GM18867 (cell line): ENCODE measurements around the gene FAXC.

Experiments
- ATAC-seq: cut with Tn5 transposase; IDR thresholded peaks from one replicate; pipeline ENCODE4 v1.9.1; 2021; ENCODE audit warnings: mild to moderate bottlenecking, moderate library complexity; ENCODE audit not compliant: unreplicated experiment

Gene FAXC

DNA sequence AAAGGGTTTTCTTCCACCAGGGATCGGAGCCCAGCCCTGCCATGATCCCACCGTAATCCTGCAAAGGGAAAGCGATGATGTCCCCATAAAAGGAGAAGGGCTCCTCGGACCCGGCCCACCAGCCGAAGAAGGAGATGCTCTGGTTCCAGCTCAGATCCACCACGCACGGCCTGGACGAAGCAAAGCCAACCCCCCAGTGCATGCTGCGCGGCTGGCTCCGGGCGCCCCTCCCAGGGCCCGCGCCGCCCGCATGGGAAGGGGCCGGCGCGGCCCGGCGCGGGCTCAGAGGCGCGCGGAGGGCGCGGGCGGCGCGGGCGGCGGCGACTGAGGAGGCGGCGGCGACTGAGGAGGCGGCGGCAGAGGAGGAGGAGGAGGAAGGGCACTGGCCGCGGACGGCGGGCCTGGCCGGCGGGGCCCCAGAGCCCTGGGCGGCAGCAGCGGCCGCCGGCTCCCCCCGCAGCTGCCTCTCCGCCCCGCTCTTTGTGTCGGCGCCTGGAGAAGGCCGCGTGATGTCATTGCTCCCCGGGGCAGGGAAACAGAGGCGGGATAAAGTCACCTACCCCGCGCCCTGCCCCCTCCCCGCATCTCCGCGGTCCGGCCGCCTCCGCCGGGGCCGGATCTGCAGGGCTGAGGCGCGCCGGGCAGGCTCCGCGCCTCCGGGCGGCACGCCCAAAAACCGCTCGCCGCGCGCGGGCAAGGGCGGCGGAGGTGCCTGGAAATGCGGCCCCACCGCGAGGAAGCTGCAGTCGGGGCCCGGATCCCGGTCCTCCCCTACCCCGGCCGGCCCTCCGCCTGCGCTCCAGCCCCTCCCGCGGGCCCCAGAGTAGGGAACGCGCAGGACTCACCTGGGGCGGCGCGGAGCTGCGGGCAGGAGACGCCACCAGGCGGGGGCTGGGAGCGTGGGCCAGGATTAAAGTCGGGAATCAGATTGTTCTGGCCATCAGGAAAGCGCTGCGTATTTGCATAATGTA is at the start of gene FAXC:
Gene FAXC (minus strand): TSS at position 504 of the 971 bp plus-strand sequence. CDS start 302 bp downstream, at position 202.
- peak; percentile 61 for ATAC-seq

DNA sequence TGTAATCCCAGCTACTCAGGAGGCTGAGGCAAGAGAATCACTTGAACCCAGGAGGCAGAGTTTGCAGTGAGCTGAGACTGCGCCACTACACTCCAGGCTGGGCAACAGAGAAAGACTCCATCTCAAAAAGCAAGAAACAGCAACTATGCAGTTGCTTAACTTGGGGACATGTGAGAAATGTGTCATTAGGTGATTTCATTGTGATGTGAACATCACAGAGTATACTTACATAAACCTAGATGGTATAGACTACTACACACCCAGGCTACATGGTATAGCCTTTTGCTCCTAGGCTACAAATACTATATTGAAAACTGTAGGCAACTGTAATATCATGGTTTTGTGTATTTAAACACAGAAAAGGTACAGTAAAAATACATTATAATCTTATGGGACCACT is 47.8 kb upstream of the FAXC start:
- no peak for ATAC-seq

DNA sequence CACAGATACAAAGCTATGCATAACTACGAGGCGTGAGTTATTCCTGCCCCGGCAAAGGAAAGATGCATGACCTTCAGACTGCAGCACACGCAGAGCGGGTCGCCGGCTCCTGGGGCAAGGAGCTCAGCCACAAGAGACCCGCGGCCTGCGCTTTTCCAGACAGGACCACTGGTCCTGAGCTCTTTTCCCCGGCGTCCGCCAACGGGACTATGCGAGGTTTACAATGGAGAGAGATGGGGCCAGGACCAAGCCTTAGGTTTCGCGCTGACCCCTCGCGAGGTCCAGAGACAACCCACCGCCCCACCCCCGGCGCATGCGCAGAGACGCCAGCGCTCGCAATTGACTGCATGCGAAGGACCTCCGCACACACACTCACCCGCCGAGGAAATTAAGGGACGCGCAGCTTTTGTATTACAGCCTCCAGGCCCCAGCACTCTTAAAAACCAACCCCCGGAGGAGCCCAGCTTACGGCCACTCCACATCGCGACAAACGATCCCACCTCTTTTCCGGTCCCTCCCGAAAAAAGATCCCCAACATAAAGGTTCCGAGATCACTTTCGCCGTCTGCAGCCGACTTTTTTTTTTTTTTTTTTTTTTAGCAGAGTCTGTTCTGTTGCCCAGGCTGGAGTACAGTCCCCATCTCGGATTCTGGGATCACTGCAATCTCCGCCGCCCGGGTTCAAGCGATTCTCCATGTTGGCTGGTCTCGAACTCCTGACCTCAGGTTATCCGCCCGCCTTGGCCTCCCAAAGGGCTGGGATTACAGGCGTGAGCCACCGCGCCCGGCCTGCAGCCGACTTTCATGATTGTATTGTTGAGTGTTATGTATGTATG is 44.4 kb upstream of the FAXC start, which contains the start of gene COQ3:
Gene COQ3 (minus strand): TSS at position 498 of the 834 bp plus-strand sequence. CDS start 16 bp downstream, at position 482.
- peak; percentile 81 for ATAC-seq

DNA sequence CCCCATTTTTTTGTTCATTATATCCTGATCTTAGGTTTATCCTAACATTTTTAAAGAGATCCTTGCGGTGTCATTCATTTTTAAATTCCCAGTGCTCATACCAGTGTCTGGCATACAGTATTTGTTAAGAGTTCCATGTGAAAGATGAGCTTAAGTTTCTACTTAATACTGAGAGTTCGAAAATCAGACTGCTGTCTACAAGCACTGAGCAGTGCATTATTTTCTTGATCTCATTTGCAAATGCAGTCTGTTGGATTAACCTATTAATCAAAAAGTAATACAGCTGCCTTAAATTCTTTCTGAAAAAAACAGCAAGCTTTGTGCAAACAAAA is 43.9 kb upstream of the FAXC start:
- ATAC-seq = peak; percentile 24

DNA sequence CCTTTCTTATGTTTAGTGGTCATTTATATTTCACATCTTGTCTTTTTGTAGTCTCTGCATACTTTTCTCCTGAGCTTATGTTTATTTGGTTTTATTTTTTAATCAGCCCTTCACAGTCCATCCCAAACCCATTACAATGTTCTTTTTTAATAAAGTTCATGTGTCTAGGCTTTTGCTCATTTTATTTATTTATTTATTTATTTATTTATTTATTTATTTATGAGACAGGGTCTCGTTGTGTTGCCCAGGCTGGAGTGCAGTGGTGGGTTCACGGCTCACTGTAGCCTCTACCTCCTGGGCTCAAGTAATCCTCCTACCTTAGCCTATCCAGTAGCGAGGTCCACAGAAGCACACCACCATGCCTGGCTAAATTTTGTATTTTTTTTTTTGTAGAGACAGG is 41.4 kb upstream of the FAXC start:
- no peak for ATAC-seq

DNA sequence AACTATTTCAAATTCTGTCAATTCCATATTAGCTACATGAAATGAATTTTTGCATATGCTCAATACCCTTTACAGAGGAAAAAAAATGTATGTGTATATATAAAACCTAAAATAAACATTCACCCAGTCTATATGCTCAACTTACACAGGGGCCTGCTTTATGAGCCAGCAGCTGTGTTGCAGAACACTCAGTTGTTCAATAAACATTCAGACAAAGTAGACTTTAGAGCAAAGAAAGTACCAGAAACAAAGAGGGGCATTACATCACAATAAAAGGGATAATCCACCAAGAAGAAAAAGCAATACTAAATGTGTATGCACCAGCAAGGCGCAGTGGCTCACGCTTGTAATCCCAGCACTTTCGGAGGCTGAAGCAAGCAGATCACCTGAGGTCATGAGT is 35.0 kb upstream of the FAXC start:
- no peak for ATAC-seq

DNA sequence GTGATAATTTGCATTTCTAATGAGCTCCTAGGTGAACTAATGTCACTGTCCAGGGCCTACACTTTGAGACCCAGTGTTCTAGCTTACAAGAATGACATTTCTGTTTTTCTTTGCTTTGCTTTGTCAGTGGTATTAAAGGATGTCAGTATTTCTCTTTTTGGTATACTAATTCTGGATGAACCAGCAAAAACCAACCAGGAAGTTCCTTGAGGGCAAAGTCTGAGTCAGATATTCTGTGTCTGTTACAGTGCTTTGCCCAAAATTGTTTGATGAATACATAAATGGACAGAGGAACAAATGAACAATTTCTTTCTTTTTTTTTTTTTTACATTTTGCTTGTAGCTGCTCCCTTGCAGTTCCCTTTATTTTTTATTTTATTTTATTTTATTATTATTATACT is 29.2 kb upstream of the FAXC start:
- ATAC-seq = no peak

DNA sequence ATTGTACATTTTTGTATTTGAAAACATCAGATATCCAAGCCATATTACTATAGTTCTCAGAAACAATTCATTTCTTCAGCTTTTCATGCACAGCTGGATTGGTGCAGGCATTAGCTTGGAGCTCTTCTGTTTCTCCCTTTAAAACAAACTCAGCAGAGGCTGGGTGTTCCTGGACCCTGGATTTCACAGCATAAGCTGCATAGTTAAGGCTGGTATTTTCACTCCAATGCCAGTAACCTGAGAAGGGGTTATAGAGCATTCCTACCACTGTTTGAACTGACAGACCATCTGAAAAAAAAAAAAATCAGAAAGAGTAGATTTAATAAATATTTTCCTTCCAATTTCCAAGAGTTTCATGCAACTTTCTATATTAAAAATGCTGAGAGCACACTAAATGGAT is 20.1 kb upstream of the FAXC start:
- no peak for ATAC-seq

DNA sequence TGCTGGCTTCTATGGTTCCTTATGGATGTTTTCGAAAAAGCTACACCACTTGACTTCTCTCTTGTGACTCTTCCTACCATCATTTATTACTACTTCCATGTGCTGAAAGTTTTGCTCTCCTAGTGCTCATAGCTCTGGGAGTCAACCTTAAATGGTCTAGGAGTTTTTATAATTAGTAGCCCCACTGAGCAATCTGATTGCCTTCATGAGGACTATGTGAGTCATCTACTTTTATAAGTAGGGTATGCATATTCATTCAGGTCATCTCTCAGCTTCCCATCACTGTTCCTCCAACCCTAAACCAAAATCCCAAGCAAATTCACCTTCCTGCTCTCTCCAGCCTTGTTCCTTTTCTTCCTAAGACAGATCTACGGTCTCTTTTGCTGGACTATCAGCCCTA is 17.4 kb upstream of the FAXC start:
- ATAC-seq = no peak

DNA sequence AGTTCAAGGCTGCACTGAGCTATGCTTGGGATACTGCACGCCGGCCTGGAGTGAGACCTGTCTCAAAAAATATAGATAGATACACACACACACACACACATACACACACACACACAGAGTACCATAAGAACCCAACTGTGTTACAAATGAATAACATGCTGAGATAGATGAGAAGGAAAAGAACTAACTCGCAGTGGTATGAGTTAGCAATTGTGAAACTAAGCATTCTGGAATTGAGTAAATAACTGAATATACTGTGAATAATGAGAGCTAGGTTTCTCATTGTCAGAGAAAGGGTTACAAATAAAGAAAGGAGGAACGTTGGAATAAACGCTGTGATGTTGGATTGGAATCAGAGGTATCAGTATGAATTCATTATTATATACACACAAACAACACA is 14.6 kb upstream of the FAXC start:
- ATAC-seq = peak; percentile 90

DNA sequence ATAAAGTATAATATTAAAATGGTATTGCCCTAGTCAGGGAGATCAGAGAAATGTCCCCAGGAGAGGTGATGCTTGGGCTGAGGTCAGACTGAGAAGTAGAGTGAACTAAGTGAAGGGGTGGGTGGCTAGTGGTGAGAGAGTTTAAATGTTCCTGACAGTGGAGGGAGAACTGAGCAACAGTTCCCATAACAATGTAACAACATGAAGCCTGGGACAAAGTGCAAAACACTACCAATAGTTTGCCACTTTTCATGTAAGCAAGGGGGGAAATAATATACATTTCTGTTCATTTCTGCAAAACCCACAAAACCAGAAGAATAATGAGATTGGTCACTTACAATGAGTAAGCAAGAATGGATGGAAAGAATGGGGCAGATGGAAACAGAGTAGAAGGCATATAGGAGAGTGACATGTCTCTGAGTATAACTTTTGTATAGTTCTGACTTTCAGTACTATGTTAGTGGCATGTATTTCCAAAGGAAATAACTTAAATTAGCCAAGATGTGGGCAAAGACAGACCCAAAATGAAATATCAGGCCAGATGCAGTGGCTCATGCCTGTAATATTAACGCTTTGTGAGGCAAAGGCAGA is 13.3 kb upstream of the FAXC start:
- peak; percentile 38 for ATAC-seq

DNA sequence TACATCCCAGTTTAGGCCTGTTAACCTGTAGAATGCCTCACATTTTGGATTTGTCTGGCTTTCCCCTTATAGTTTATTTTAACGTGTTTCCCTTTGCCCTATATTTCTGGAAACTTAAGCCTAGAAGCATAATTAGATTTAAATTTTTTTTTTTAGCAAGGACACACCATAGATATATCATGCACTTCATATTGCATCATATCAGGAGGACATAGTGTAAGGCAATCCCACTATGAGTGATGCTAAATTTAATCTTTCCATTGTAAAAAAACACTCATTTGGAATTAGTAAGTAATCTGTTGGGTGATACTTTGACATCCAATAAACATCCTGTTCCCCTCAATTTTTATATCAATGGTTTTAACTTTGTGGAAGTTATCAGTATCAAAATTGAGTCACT is 10.3 kb upstream of the FAXC start:
- no peak for ATAC-seq

DNA sequence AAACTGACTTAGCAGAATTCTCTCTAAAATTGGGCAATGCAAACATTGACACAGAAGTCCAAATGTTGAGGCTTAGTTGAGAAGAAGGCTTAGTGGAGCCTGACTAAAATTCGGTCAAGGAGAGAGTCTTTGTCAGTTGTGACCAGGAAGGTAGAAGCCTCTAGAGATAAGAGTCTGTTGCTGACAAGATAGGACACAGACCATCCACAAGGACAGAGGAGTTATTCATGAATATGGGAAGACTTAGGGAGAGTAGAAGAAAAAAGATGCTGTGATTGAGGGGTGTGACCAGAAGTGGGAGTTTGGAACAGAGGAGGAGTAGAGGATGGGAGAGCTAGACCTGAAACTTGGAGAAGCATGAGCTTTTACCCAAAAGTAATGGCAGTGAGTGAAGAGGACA is 7.2 kb upstream of the FAXC start:
- no peak for ATAC-seq

DNA sequence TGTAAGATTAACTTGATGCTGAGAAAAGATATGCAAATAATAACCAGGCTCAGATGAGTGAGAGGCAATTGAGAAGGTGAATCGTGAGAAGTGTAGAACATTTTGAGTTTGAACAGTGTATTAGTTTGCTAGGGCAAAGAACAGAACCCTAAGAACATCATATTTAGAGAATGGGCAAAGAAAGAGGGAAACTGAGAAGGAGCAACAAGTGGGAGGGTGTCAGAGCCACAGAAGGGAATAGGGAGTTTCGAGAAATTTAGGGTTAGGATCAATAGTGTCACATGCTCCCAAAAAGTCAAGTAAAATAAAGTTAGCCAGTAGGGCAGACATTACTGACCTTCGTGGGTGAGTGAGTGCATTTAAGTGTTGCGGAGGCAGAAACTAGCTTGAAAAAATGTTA is 5.5 kb upstream of the FAXC start:
- no peak for ATAC-seq

DNA sequence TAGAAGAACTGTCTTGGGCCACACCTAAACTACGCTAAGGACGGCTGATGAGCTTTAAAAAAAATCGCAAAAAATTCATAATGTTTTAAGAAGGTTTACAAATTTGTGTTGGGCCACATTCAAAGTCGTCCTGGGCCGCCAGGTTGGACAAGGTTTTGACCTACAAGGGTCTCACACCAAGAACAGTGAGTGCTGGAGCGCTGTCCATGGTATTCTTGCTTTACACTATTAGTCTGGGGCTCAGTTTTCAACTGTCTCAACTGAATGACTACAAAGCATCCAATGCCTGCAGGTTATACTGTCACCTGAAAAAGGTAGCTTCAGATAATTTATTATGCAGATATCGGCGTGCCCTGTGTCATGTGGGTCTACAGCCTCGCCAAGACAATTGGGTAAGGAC is 3.7 kb upstream of the FAXC start:
- no peak for ATAC-seq

DNA sequence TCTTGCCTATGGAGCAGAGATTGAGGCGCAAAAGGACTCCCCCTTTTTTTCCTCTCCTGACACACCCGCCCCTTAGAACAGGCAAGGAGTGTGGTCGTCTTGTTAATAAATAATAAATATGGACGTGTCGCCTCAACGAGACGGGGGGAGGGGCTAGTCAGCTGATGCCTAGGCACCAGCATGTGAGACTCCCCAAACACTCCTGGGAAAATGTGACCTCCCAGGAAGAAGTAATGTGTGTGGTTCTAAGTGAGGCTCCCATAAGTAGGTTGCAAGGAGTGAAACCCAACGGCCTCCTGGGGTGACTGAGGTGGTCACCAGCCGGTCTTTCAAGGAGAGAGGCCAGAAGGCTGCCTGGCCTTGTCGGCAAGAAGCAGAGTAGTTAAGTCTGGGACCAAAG is 1.1 kb upstream of the FAXC start:
- no peak for ATAC-seq

DNA sequence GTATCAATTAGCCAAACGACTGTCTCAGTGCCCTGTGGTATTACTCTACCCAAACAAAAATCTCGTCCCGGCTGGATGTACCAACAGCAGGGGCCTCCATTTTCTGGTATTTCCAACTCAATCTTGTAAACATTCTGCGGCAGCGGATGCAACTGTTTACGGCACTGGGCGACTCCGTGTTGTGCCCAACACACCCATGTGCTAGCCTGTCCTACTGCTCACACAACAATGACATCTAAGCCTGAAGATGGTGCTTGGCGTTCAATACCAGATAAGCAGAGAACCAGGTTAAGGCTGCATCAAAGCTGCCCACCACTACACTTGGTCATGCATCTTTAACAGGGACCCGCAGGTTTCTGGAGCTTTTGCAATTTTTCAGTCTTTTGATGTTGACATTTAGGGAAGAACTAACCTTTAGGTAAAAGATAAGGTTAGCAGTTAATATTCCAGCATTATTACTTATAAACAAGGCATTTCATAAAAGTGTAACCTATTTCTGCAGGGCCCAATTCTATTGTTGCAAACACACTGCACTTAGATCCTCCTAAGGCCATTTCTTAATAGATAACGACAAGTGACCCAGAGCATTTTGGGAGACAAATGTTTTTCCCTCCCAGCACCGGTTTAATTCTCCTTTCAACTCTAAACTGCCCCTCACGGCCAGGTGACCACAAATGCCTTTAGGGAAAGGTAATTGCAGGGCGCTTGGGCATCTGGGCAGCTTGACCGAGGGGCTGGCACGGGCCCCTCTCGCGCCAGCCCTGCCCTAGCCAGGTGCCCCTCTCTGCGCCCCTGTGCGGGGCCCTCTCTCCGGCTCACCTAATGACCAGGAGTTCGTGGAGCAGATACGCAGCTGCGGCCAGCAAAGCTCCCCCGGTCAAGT is 945 bp downstream of the FAXC start:
- ATAC-seq = no peak

DNA sequence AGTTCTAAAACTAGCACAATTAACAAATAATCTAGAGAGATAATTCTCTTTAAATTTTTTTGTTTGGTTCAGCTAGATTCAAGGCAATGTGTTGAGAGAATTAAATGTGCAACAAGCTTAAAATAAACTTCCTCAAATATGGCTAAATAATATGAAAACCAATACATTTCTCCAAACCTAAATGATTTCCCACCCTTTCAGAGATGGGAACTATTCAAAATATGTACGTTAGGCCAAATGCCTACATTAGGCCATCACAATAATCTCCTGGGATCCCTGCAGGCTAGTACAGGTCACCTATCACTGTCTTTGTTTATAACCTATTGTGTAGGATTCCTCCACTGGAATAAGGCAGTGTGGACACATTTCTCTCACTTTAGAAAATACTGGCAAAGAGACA is 1.7 kb downstream of the FAXC start:
- no peak for ATAC-seq

DNA sequence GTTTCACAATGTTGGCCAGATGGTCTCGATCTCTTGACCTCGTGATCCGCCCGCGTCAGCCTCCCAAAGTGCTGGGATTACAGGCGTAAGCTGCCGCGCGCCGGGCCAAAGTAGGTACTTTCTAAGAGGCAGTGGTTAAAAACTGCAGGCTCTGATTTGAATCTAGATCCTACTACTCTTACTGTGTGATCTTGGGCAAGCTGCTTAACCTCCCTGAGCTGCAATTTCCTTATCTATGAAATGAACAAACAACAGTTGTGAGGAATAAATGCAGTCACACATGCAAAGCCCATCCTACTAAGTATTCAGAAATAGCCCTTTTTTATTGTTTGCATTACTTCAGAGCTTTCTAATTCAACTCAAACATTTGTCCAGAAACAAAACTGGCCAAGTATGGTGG is 2.9 kb downstream of the FAXC start:
- no peak for ATAC-seq

DNA sequence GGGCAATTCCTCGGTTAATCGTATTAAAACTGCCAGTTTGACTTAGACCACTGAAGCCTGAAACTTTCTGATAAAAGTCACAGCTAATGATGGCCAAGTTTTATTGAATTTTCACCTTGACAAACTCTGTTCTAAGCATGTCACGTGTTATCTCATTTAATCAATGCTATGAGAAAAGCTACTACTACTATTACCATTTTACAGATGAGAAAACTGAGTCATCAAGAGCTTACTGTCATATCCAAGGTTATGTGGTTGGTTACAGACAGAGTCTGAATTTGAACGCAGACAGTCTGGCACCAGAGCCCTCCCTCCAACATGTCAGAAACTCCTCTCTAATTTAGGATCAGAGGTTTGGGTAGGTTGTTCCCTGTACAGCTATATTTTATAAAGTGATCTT is 4.3 kb downstream of the FAXC start:
- no peak for ATAC-seq

DNA sequence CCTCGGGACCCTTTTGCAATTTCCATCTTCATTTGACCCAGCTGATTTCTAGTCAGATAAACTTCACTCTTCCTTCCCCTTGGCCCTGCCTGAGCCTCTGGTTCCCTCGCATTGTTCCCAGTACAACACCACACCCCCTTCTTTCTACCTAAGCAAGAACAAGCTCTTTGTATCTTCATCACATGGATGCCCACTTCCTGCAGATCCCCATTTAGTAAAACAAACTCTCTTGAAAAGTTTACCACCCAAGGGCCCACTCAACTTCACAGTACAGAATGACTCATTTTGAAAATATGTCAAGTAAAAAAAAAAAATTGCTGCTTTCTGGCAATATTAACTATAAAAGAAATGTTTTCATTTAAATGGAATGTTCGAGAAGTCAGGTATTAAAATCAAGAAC is 5.2 kb downstream of the FAXC start:
- no peak for ATAC-seq
